SH-SY5Y (cell line): ENCODE results near the gene SCPEP1.

Experiments used
- GATA2 ChIP-seq: IDR thresholded peaks from 2 replicates; pipeline ENCODE4 v1.6.1; 2011; ENCODE audit warnings: mild to moderate bottlenecking, low read depth, low read length
- GATA3 ChIP-seq: IDR thresholded peaks from 2 replicates; pipeline ENCODE4 v1.6.1; 2011; ENCODE audit warnings: low read depth, mild to moderate bottlenecking, low read length, moderate library complexity

- no peak for TF ChIP-seq GATA3
- TF ChIP-seq GATA2 = no peak
These were observed 49.3 kb upstream of the SCPEP1 start for GRCh38 chr17:56928586-56928985.
